Mammary epithelial cell (primary cell): Measurements from ENCODE around the gene PPY.

Source experiments
- EZH2 ChIP-seq: IDR thresholded peaks from 2 replicates; pipeline ENCODE4 v1.6.1; 2012; ENCODE audit warnings: low read length, inconsistent platforms, borderline replicate concordance
- TF ChIP-seq, protein P1 (sequence below), 2 donors: IDR thresholded peaks in 1 of 2; conservative IDR thresholded peaks in 1 of 2; 2 replicates each; pipeline ENCODE4 v1.5.1; 2011 to 2012; ENCODE audit warnings: inconsistent platforms in 2 of 2, low read length in 2 of 2, mild to moderate bottlenecking in 2 of 2, control low read depth in 1 of 2, low read depth in 1 of 2; ENCODE audit not compliant: insufficient read depth in 1 of 2; ENCODE audit errors: extremely low read depth in 1 of 2

- TF ChIP-seq, protein P1, sequence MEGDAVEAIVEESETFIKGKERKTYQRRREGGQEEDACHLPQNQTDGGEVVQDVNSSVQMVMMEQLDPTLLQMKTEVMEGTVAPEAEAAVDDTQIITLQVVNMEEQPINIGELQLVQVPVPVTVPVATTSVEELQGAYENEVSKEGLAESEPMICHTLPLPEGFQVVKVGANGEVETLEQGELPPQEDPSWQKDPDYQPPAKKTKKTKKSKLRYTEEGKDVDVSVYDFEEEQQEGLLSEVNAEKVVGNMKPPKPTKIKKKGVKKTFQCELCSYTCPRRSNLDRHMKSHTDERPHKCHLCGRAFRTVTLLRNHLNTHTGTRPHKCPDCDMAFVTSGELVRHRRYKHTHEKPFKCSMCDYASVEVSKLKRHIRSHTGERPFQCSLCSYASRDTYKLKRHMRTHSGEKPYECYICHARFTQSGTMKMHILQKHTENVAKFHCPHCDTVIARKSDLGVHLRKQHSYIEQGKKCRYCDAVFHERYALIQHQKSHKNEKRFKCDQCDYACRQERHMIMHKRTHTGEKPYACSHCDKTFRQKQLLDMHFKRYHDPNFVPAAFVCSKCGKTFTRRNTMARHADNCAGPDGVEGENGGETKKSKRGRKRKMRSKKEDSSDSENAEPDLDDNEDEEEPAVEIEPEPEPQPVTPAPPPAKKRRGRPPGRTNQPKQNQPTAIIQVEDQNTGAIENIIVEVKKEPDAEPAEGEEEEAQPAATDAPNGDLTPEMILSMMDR (conservative IDR thresholded peaks at IDR 0.05 in 1 of 2, IDR thresholded peaks at IDR 0.05 in 1 of 2; ENCODE audit: extremely low read depth in 1 of 2, insufficient read depth in 1 of 2, low read depth in 1 of 2, low read length in 2 of 2), result no peak
- no peak for TF ChIP-seq EZH2
These were observed 20.2 kb upstream of the PPY start for GRCh38 chr17:43962479-43962878.
